Naive thymus-derived CD8-positive, alpha-beta T cell (primary cell): ENCODE results near the gene TCF7L2. TPM values are rescaled to one million over a fixed set of nuclear protein-coding genes. Genes with fewer than 3 reads are reported as not detected.
A peak's percentile ranks its signal among the peaks of the same experiment; 100 is the strongest.

Experiments used
- ATAC-seq, 2 donors: fragments of 150-1000 bp; cut with Tn5 transposase in 1 of 2; sonication (Bioruptor Pico), chemical (Tn5 transposase) in 1 of 2; 1 replicate in 1 of 2; 2 replicates in 1 of 2; pipeline ENCODE4 v1.10.0; 2021; ENCODE audit warnings: mild to moderate bottlenecking in 2 of 2, moderate library complexity in 2 of 2
- POLR2A ChIA-PET: fragments of 350-600 bp; sonication (Branson Sonifier 250); formaldehyde crosslinking; loops from one replicate; lab custom pipeline; 2021; ENCODE audit warnings: antibody characterized with exemption; lab: Charles Lee
- DNase-seq, 10 donors: peaks; one replicate each; pipeline versions ENCODE4 v3.0.0 to v3.0.0-alpha.2; 2020 to 2022
- H3K27ac Mint-ChIP-seq, 10 donors: one replicate each; pipeline ENCODE4 v1.8.0; 2020 to 2022; ENCODE audit warnings: mild to moderate bottlenecking in 10 of 10, mixed read lengths in 10 of 10, moderate library complexity in 4 of 10, inconsistent platforms in 1 of 10
- H3K27me3 Mint-ChIP-seq, 5 donors: one replicate each; pipeline ENCODE4 v1.8.0; 2021 to 2022; ENCODE audit warnings: mixed read lengths in 5 of 5
- H3K36me3 Mint-ChIP-seq, 3 donors: one replicate each; pipeline ENCODE4 v1.8.0; 2020 to 2022; ENCODE audit warnings: mixed read lengths in 3 of 3, mild to moderate bottlenecking in 2 of 3, inconsistent platforms in 1 of 3
- H3K4me1 Mint-ChIP-seq, 4 donors: one replicate each; pipeline ENCODE4 v1.8.0; 2021 to 2022; ENCODE audit warnings: mixed read lengths in 4 of 4
- H3K4me3 Mint-ChIP-seq, 10 donors: one replicate each; pipeline ENCODE4 v1.8.0; 2020 to 2022; ENCODE audit warnings: mild to moderate bottlenecking in 10 of 10, mixed read lengths in 10 of 10, moderate library complexity in 6 of 10, inconsistent platforms in 1 of 10
- H3K9me3 Mint-ChIP-seq, 9 donors: one replicate each; pipeline ENCODE4 v1.8.0; 2020 to 2022; ENCODE audit warnings: mixed read lengths in 9 of 9, mild to moderate bottlenecking in 3 of 9, inconsistent platforms in 1 of 9, moderate library complexity in 1 of 9
- polyA plus RNA-seq, 3 donors: library from polyadenylated mRNA; unstranded; fragments of 300-500 nt; fragmentation: Illumina TruSeq; gene quantifications; one replicate each; pipeline ENCODE4 v1.2.3, GENCODE V29; 2021
- total RNA-seq, 8 experiments: library from RNA in 2 of 8; stranded (reverse) in 2 of 8; gene quantifications; one replicate each; pipeline ENCODE4 v1.2.3 and lab custom pipeline; 2021 to 2026

TCF7L2 gene
- total RNA-seq (1 to 10 TPM; 4.3 to 6.0 TPM), polyA plus RNA-seq (1 to 10 TPM; 1.6 to 4.1 (median 2.1) TPM), total RNA-seq (lab: John Stamatoyannopoulos, UW) (1.1 to 5.9 (median 2.1) reads per million in 6 experiments)

- peak within 1 kb of the TSS; percentile 85 to 98 (median 95) for H3K27ac Mint-ChIP-seq
- peaks cover 0 to 2% (median 0%) of the 10 kb centered on the region in 3 donors for H3K36me3 Mint-ChIP-seq
- H3K4me1 Mint-ChIP-seq: peaks cover 13 to 38% (median 30%) of the 10 kb centered on the region in 4 donors
- DNase-seq (peak; percentile 36 to 81 (median 65)), ATAC-seq (peak; percentile 49 to 56)
- H3K4me3 Mint-ChIP-seq: peak within 1 kb of the TSS; percentile 89 to 99 (median 98)
- H3K27me3 Mint-ChIP-seq: peaks cover 0 to 11% (median 4%) of the 10 kb centered on the region in 5 donors
- POLR2A ChIA-PET: interaction anchor here (1.0 kb wide), 2 partner anchors 9 to 52 kb away, joined by 3 to 5 read pairs; no protein-coding TSS in a partner anchor
- H3K9me3 Mint-ChIP-seq: peaks cover 0 to 1% (median 0%) of the 10 kb centered on the region in 9 donors
These were observed at the start of gene TCF7L2 for GRCh38 chr10:112949875-112950507. TSS of gene TCF7L2 (plus strand) at chr10:112950247. CDS start at chr10:112950757, 510 bp downstream.

GRCh38 chr10:112902730-112903129 lies 47.3 kb upstream of the TCF7L2 start:
- DNase-seq (no peak), ATAC-seq (no peak)
- Mint-ChIP-seq H3K27ac (no peak overlapping the region), H3K4me3 (no peak overlapping the region), H3K36me3 (no peaks in the 10 kb centered on the region), H3K9me3 (no peaks in the 10 kb centered on the region), H3K27me3 (peaks cover 0 to 1% (median 0%) of the 10 kb centered on the region in 5 donors), H3K4me1 (no peaks in the 10 kb centered on the region)
- POLR2A ChIA-PET: no interaction called here

GRCh38 chr10:112904000-112904399 lies 46.0 kb upstream of the TCF7L2 start:
- H3K4me1 Mint-ChIP-seq: no peaks in the 10 kb centered on the region
- H3K27ac Mint-ChIP-seq: no peak overlapping the region
- H3K36me3 Mint-ChIP-seq: no peaks in the 10 kb centered on the region
- H3K27me3 Mint-ChIP-seq: peaks cover 0 to 1% (median 0%) of the 10 kb centered on the region in 5 donors
- H3K4me3 Mint-ChIP-seq: no peak overlapping the region
- no peak for DNase-seq
- POLR2A ChIA-PET: no interaction called here
- ATAC-seq: no peak
- no peaks in the 10 kb centered on the region for H3K9me3 Mint-ChIP-seq

GRCh38 chr10:112906945-112907344 lies 43.1 kb upstream of the TCF7L2 start:
- H3K4me3 Mint-ChIP-seq: no peak overlapping the region
- POLR2A ChIA-PET: no interaction called here
- no peaks in the 10 kb centered on the region for H3K9me3 Mint-ChIP-seq
- no peaks in the 10 kb centered on the region for H3K27me3 Mint-ChIP-seq
- DNase-seq (no peak), ATAC-seq (no peak)
- no peaks in the 10 kb centered on the region for H3K4me1 Mint-ChIP-seq
- no peak overlapping the region for H3K27ac Mint-ChIP-seq
- no peaks in the 10 kb centered on the region for H3K36me3 Mint-ChIP-seq

- ATAC-seq (no peak), DNase-seq (no peak)
- POLR2A ChIA-PET: interaction anchor here (0.6 kb wide), 1 partner anchor 88 kb away, joined by 3 read pairs; no protein-coding TSS in a partner anchor
- no peaks in the 10 kb centered on the region for H3K9me3 Mint-ChIP-seq
- H3K27me3 Mint-ChIP-seq: no peaks in the 10 kb centered on the region
- no peak overlapping the region for H3K4me3 Mint-ChIP-seq
- H3K36me3 Mint-ChIP-seq: no peaks in the 10 kb centered on the region
- H3K27ac Mint-ChIP-seq: no peak overlapping the region
- no peaks in the 10 kb centered on the region for H3K4me1 Mint-ChIP-seq
These were observed 42.2 kb upstream of the TCF7L2 start for GRCh38 chr10:112907893-112908292.

- peaks cover 0 to 2% (median 0%) of the 10 kb centered on the region in 9 donors for H3K9me3 Mint-ChIP-seq
- ATAC-seq (no peak), DNase-seq (no peak)
- no peaks in the 10 kb centered on the region for H3K36me3 Mint-ChIP-seq
- H3K27ac Mint-ChIP-seq: no peak overlapping the region
- H3K27me3 Mint-ChIP-seq: no peaks in the 10 kb centered on the region
- POLR2A ChIA-PET: no interaction called here
- H3K4me1 Mint-ChIP-seq: no peaks in the 10 kb centered on the region
- no peak overlapping the region for H3K4me3 Mint-ChIP-seq
These were observed 38.8 kb upstream of the TCF7L2 start for GRCh38 chr10:112911206-112911605.

- H3K27ac Mint-ChIP-seq: no peak overlapping the region
- DNase-seq: no peak
- no peak for ATAC-seq
- POLR2A ChIA-PET: no interaction called here
- peaks cover 0 to 2% (median 0%) of the 10 kb centered on the region in 9 donors for H3K9me3 Mint-ChIP-seq
- peaks cover 0 to 1% (median 0%) of the 10 kb centered on the region in 5 donors for H3K27me3 Mint-ChIP-seq
- H3K4me3 Mint-ChIP-seq: no peak overlapping the region
- no peaks in the 10 kb centered on the region for H3K4me1 Mint-ChIP-seq
- no peaks in the 10 kb centered on the region for H3K36me3 Mint-ChIP-seq
These were observed 37.6 kb upstream of the TCF7L2 start for GRCh38 chr10:112912410-112912928.

- ATAC-seq (no peak), DNase-seq (no peak)
- POLR2A ChIA-PET: no interaction called here
- no peaks in the 10 kb centered on the region for H3K36me3 Mint-ChIP-seq
- H3K4me1 Mint-ChIP-seq: no peaks in the 10 kb centered on the region
- H3K4me3 Mint-ChIP-seq: no peak overlapping the region
- H3K27ac Mint-ChIP-seq: no peak overlapping the region
- peaks cover 0 to 2% (median 0%) of the 10 kb centered on the region in 5 donors for H3K27me3 Mint-ChIP-seq
- H3K9me3 Mint-ChIP-seq: peaks cover 0 to 2% (median 0%) of the 10 kb centered on the region in 9 donors
These were observed 36.8 kb upstream of the TCF7L2 start for GRCh38 chr10:112913255-112913654.

- H3K4me3 Mint-ChIP-seq: no peak overlapping the region
- no peak overlapping the region for H3K27ac Mint-ChIP-seq
- peaks cover 0 to 2% (median 0%) of the 10 kb centered on the region in 5 donors for H3K27me3 Mint-ChIP-seq
- H3K36me3 Mint-ChIP-seq: no peaks in the 10 kb centered on the region
- ATAC-seq: no peak
- POLR2A ChIA-PET: no interaction called here
- H3K9me3 Mint-ChIP-seq: peaks cover 0 to 2% (median 0%) of the 10 kb centered on the region in 9 donors
- no peaks in the 10 kb centered on the region for H3K4me1 Mint-ChIP-seq
- no peak for DNase-seq
These were observed 36.3 kb upstream of the TCF7L2 start for GRCh38 chr10:112913661-112914287.

GRCh38 chr10:112914288-112914952 lies 35.6 kb upstream of the TCF7L2 start:
- Mint-ChIP-seq H3K27ac (no peak overlapping the region), H3K9me3 (peaks cover 0 to 2% (median 0%) of the 10 kb centered on the region in 9 donors), H3K27me3 (peaks cover 0 to 4% (median 0%) of the 10 kb centered on the region in 5 donors), H3K4me1 (no peaks in the 10 kb centered on the region), H3K36me3 (no peaks in the 10 kb centered on the region), H3K4me3 (no peak overlapping the region)
- ATAC-seq (no peak), DNase-seq (no peak)
- POLR2A ChIA-PET: no interaction called here

GRCh38 chr10:112915590-112916572 lies 34.2 kb upstream of the TCF7L2 start:
- H3K36me3 Mint-ChIP-seq: no peaks in the 10 kb centered on the region
- no peak for ATAC-seq
- POLR2A ChIA-PET: no interaction called here
- H3K27ac Mint-ChIP-seq: no peak overlapping the region
- H3K27me3 Mint-ChIP-seq: peaks cover 0 to 5% (median 0%) of the 10 kb centered on the region in 5 donors
- DNase-seq: no peak
- peaks cover 0 to 2% (median 0%) of the 10 kb centered on the region in 9 donors for H3K9me3 Mint-ChIP-seq
- H3K4me3 Mint-ChIP-seq: no peak overlapping the region
- H3K4me1 Mint-ChIP-seq: no peaks in the 10 kb centered on the region

GRCh38 chr10:112917681-112918080 lies 32.4 kb upstream of the TCF7L2 start:
- Mint-ChIP-seq H3K36me3 (no peaks in the 10 kb centered on the region), H3K4me3 (no peak overlapping the region), H3K27ac (no peak overlapping the region), H3K9me3 (peaks cover 0 to 2% (median 0%) of the 10 kb centered on the region in 9 donors), H3K27me3 (peaks cover 0 to 5% (median 0%) of the 10 kb centered on the region in 5 donors), H3K4me1 (no peaks in the 10 kb centered on the region)
- ATAC-seq (no peak), DNase-seq (no peak)
- POLR2A ChIA-PET: no interaction called here
